Measurements from ENCODE around the gene EPHA6.

EPHA6 gene

DNA sequence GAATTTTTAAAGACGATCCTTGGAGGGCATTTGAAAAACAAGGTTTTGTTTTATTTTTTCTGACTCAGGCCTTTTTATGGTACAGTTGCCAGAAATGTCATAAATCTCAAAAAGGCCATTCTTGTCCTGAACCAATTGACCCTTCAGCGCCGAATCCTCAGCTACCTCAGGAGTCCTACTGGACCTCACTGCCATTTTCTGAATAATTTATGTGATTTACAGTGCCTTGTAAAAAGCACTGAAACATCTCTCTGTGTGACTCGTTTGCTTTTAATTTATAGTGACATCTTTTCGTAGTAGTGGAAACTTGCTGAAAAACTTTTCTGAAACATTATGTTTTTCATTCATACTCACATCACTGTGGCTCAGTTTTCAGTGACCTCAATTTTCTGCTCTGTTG is 878.0 kb downstream of the EPHA6 start:
- peak; percentile 29 to 33 for DNase-seq (ENCODE audit: low spot score in 2 of 2)
- H3K9me3 ChIP-seq: peaks cover 3% of the 10 kb centered on the region; the same call in 1 of the 2 replicates
- H3K4me1 ChIP-seq: peaks cover 23% of the 10 kb centered on the region
- in situ Hi-C loops (cut with MboI; ENCODE audit: low sequenced_read_pairs): no loop called here
- H3K27me3 ChIP-seq (ENCODE audit: low read depth): no peaks in the 10 kb centered on the region
- H3K36me3 ChIP-seq (replicated peaks): no peaks in the 10 kb centered on the region
- H3K4me3 ChIP-seq: no peak overlapping the region

DNA sequence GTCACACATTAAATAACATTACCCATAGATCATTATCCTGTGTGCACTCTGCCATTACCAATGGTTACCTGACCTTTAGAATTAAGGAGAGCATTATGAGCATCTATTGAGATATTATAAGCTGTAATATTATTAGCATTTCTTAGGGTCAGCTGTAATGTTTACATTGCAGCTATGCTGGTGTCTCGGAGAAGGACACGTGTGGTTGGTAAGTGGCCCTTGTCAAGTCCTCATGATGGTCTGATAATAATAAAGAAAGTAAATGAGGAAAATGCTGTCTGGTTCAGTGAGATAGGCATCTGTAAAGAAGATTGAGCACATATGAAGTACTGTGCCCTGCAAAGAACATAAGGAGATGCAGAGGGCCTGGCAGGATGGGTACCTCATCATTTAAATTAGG is 878.4 kb downstream of the EPHA6 start:
- Histone ChIP-seq H3K36me3 (replicated peaks) (no peaks in the 10 kb centered on the region), H3K9me3 (peaks cover 3% of the 10 kb centered on the region; the same call in 1 of the 2 replicates), H3K4me3 (no peak overlapping the region), H3K27me3 (ENCODE audit: low read depth) (no peaks in the 10 kb centered on the region), H3K4me1 (peaks cover 23% of the 10 kb centered on the region)
- DNase-seq (ENCODE audit: low spot score in 2 of 2): peak in 1 of 2 experiments; percentile 3
- in situ Hi-C loops (cut with MboI; ENCODE audit: low sequenced_read_pairs): no loop called here

DNA sequence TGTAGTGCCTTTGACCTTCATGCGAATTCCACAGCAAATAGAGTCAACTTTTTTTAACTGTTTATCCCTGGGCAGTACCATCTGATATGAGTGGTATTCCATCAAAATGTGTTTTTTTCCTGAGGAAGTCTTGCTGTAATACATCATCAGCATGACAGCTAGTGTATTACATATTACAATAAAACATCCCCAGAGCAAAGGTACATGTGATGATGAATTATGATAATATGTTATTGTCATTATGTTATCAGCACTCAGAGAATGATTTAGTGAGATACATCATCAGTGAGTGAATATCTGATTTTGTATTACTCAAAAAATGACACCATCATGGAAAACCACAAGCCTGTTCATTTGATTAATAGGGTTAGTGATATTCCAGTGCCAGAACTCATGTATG is 880.5 kb downstream of the EPHA6 start:
- peaks cover 2% of the 10 kb centered on the region; the same call in 1 of the 2 replicates for H3K9me3 ChIP-seq
- in situ Hi-C loops (cut with MboI; ENCODE audit: low sequenced_read_pairs): no loop called here
- no peak for DNase-seq (ENCODE audit: low spot score in 2 of 2)
- H3K27me3 ChIP-seq (ENCODE audit: low read depth): 0 out of 2 replicates have a peak, but pooled peaks cover 2% of the 10 kb centered on the region
- no peaks in the 10 kb centered on the region for H3K36me3 ChIP-seq (replicated peaks)
- H3K4me3 ChIP-seq: no peak overlapping the region
- H3K4me1 ChIP-seq: peaks cover 32% of the 10 kb centered on the region

DNA sequence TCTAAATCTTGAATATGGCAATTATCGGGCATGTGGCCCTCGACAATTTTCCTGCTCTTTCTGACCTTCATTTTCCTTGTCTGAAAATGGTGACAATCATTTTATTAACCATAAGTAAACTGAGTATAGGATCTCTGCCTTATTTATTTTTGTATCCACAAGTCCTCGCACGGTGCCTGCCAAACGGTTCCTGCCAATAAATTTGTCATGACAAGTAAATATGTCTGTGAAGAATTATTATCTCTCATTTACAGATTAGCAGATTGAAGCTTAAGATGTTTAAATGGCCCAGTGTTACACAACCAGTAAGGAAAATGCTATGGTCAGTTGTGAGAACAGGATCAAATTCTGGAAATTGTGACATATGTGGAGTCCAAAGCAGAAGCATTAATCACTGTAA is 884.3 kb downstream of the EPHA6 start:
- in situ Hi-C loops (cut with MboI; ENCODE audit: low sequenced_read_pairs): no loop called here
- Histone ChIP-seq H3K27me3 (ENCODE audit: low read depth) (0 out of 2 replicates have a peak, but pooled peaks cover 2% of the 10 kb centered on the region), H3K4me1 (peaks cover 8% of the 10 kb centered on the region), H3K9me3 (no peaks in the 10 kb centered on the region), H3K4me3 (no peak overlapping the region), H3K36me3 (replicated peaks) (no peaks in the 10 kb centered on the region)
- DNase-seq (ENCODE audit: low spot score in 2 of 2): no peak

GRCh38 chr3:97699889-97700288 is 885.5 kb downstream of the EPHA6 start:
- Histone ChIP-seq H3K4me3 (no peak overlapping the region), H3K9me3 (no peaks in the 10 kb centered on the region), H3K36me3 (replicated peaks) (no peaks in the 10 kb centered on the region), H3K4me1 (peaks cover 8% of the 10 kb centered on the region), H3K27me3 (ENCODE audit: low read depth) (0 out of 2 replicates have a peak, but pooled peaks cover 2% of the 10 kb centered on the region)
- no peak for DNase-seq (ENCODE audit: low spot score in 2 of 2)
- in situ Hi-C loops (cut with MboI; ENCODE audit: low sequenced_read_pairs): loop anchor here (25.0 kb wide), 1 partner anchor 838 kb away; no protein-coding TSS in a partner anchor

DNA sequence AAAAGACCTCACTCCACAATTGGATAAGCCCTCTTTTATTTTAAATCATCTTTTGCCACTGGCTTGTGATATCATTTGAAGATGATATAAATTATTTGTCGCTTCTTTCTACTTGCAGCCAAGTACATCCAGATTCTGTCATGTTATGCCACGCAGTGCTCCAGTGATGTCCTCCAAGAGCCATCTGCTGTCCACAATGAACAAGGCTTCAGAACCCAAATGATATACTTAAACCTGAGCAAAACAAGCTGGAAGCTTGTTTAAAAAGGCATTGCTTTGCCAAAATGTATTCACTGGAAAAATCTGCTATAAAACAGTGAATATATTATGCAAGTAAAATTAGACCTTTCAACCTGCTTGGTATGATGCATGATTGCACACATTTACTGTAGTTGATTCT is 891.4 kb downstream of the EPHA6 start:
- no peak overlapping the region for H3K4me3 ChIP-seq
- no peaks in the 10 kb centered on the region for H3K9me3 ChIP-seq
- no peaks in the 10 kb centered on the region for H3K27me3 ChIP-seq (ENCODE audit: low read depth)
- in situ Hi-C loops (cut with MboI; ENCODE audit: low sequenced_read_pairs): loop anchor here (25.0 kb wide), 1 partner anchor 843 kb away; no protein-coding TSS in a partner anchor
- DNase-seq (ENCODE audit: low spot score in 2 of 2): no peak
- no peaks in the 10 kb centered on the region for H3K36me3 ChIP-seq (replicated peaks)
- no peaks in the 10 kb centered on the region; the same call in 1 of the 2 replicates for H3K4me1 ChIP-seq

- in situ Hi-C loops (cut with MboI; ENCODE audit: low sequenced_read_pairs): loop anchor here (25.0 kb wide), 1 partner anchor 844 kb away; no protein-coding TSS in a partner anchor
- H3K27me3 ChIP-seq (ENCODE audit: low read depth): no peaks in the 10 kb centered on the region
- no peaks in the 10 kb centered on the region; the same call in 1 of the 2 replicates for H3K4me1 ChIP-seq
- no peak overlapping the region for H3K4me3 ChIP-seq
- H3K9me3 ChIP-seq: no peaks in the 10 kb centered on the region
- DNase-seq (ENCODE audit: low spot score in 2 of 2): no peak
- no peaks in the 10 kb centered on the region for H3K36me3 ChIP-seq (replicated peaks)
Observed at GRCh38 chr3:97706226-97706625, 891.8 kb downstream of the EPHA6 start.

DNA sequence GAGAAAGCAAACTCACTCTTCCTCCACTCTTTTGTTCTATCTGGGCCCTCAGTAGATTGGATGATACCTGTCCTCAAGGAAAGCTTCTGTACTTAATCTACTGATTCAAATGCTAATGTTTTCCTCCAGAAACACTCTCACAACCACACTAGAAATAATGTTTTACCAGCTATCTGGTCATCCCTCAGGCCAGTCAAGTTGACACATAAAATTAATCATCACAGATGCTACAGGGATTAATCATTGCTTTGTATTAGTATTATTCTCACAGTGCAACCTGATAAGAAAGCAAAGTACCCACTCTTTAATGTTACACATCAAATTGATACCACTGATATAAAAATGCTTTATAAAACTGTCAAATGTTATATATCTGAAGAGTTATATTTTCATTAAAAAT is 897.3 kb downstream of the EPHA6 start:
- Histone ChIP-seq H3K27me3 (ENCODE audit: low read depth) (no peaks in the 10 kb centered on the region), H3K4me1 (peaks cover 7% of the 10 kb centered on the region), H3K4me3 (no peak overlapping the region), H3K36me3 (replicated peaks) (no peaks in the 10 kb centered on the region), H3K9me3 (no peaks in the 10 kb centered on the region)
- DNase-seq (ENCODE audit: low spot score in 2 of 2): no peak
- in situ Hi-C loops (cut with MboI; ENCODE audit: low sequenced_read_pairs): loop anchor here (25.0 kb wide), 1 partner anchor 849 kb away; no protein-coding TSS in a partner anchor

- H3K9me3 ChIP-seq: no peaks in the 10 kb centered on the region
- in situ Hi-C loops (cut with MboI; ENCODE audit: low sequenced_read_pairs): loop anchor here (25.0 kb wide), 1 partner anchor 851 kb away; no protein-coding TSS in a partner anchor
- H3K4me1 ChIP-seq: peaks cover 7% of the 10 kb centered on the region
- no peaks in the 10 kb centered on the region for H3K36me3 ChIP-seq (replicated peaks)
- DNase-seq (ENCODE audit: low spot score in 2 of 2): peak; percentile 52 to 60
- H3K27me3 ChIP-seq (ENCODE audit: low read depth): no peaks in the 10 kb centered on the region
- H3K4me3 ChIP-seq: no peak overlapping the region
Observed at GRCh38 chr3:97712919-97713318, 898.5 kb downstream of the EPHA6 start.

DNA sequence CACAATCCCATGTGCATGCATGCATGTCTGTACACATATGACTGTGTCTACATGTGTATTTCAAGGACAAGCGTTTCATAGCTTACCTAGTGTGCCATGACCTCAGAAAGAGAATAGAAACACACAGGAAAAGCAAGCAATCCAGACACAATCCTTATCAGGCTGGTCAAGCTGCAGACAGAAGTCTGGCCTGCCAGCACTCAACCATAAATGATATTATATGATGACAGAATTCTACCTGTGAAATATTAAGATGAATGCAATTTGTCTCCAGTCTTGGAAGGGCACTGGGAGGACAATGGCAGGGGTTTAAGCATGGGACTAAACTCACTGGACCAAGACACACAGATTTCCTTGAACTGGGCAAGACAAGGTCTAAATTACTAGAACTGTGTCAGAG is 899.2 kb downstream of the EPHA6 start:
- in situ Hi-C loops (cut with MboI; ENCODE audit: low sequenced_read_pairs): loop anchor here (25.0 kb wide), 1 partner anchor 851 kb away; no protein-coding TSS in a partner anchor
- Histone ChIP-seq H3K4me3 (no peak overlapping the region), H3K36me3 (replicated peaks) (no peaks in the 10 kb centered on the region), H3K4me1 (peaks cover 7% of the 10 kb centered on the region), H3K27me3 (ENCODE audit: low read depth) (no peaks in the 10 kb centered on the region), H3K9me3 (no peaks in the 10 kb centered on the region)
- no peak for DNase-seq (ENCODE audit: low spot score in 2 of 2)

GRCh38 chr3:97719156-97719821 is 904.9 kb downstream of the EPHA6 start:
- H3K4me1 ChIP-seq: no peaks in the 10 kb centered on the region
- H3K9me3 ChIP-seq: no peaks in the 10 kb centered on the region
- in situ Hi-C loops (cut with MboI; ENCODE audit: low sequenced_read_pairs): loop anchor here (25.0 kb wide), 1 partner anchor 857 kb away; no protein-coding TSS in a partner anchor
- no peak overlapping the region for H3K4me3 ChIP-seq
- no peaks in the 10 kb centered on the region for H3K27me3 ChIP-seq (ENCODE audit: low read depth)
- no peaks in the 10 kb centered on the region for H3K36me3 ChIP-seq (replicated peaks)
- peak; percentile 68 to 83 for DNase-seq (ENCODE audit: low spot score in 2 of 2)

DNA sequence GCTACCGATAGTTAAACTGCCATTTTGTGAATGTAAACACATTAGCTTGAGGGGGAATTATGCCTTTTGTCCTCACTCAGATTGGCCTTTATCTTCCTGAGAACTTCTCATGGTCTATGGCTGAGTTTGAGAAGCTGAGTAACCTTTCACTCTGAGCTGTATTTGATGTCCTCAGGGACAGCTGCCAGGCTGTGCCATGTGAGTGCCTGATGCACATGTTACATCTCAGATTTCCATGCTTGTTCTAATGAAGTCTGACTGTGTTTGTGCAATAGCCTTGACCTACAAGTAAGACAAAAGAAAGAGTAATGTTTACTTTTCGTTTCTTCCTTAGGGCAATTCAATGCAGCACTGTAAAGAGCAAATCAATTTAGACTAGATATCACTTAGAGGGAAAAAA is 906.0 kb downstream of the EPHA6 start:
- no peak for DNase-seq (ENCODE audit: low spot score in 2 of 2)
- in situ Hi-C loops (cut with MboI; ENCODE audit: low sequenced_read_pairs): loop anchor here (25.0 kb wide), 1 partner anchor 858 kb away; no protein-coding TSS in a partner anchor
- no peaks in the 10 kb centered on the region for H3K27me3 ChIP-seq (ENCODE audit: low read depth)
- no peaks in the 10 kb centered on the region for H3K36me3 ChIP-seq (replicated peaks)
- no peak overlapping the region for H3K4me3 ChIP-seq
- no peaks in the 10 kb centered on the region for H3K9me3 ChIP-seq
- no peaks in the 10 kb centered on the region for H3K4me1 ChIP-seq

GRCh38 chr3:97721446-97721845 is 907.1 kb downstream of the EPHA6 start:
- Histone ChIP-seq H3K9me3 (no peaks in the 10 kb centered on the region), H3K36me3 (replicated peaks) (no peaks in the 10 kb centered on the region), H3K4me3 (no peak overlapping the region), H3K4me1 (no peaks in the 10 kb centered on the region), H3K27me3 (ENCODE audit: low read depth) (no peaks in the 10 kb centered on the region)
- in situ Hi-C loops (cut with MboI; ENCODE audit: low sequenced_read_pairs): loop anchor here (25.0 kb wide), 1 partner anchor 859 kb away; no protein-coding TSS in a partner anchor
- DNase-seq (ENCODE audit: low spot score in 2 of 2): no peak

GRCh38 chr3:97736928-97737327 is 922.5 kb downstream of the EPHA6 start:
- DNase-seq (ENCODE audit: low spot score in 2 of 2): peak in 1 of 2 experiments; percentile 54
- in situ Hi-C loops (cut with MboI; ENCODE audit: low sequenced_read_pairs): no loop called here
- no peak overlapping the region for H3K4me3 ChIP-seq

More at GRCh38 chr3:97736928-97737327, 922.5 kb downstream of the EPHA6 start:
- Histone ChIP-seq H3K36me3 (replicated peaks) (no peaks in the 10 kb centered on the region), H3K27me3 (ENCODE audit: low read depth) (peaks cover 17% of the 10 kb centered on the region; the same call in 1 of the 2 replicates), H3K9me3 (no peaks in the 10 kb centered on the region), H3K4me1 (no peaks in the 10 kb centered on the region)
